Activated CD8-positive, alpha-beta T cell treated with anti-CD3 and anti-CD28 coated beads for 36 hours (primary cell): ENCODE data around the gene PRKCE. TPM values are rescaled to one million over a fixed set of nuclear protein-coding genes. Genes with fewer than 3 reads are reported as not detected.

Experiments
- ATAC-seq: fragments of 200-7000 bp; cut with Tn5 transposase; one replicate; pipeline ENCODE4 v1.10.0; 2021; ENCODE audit warnings: mild to moderate bottlenecking, moderate library complexity
- CTCF ChIA-PET: fragments of 350-600 bp; sonication (Branson Sonifier 250); formaldehyde crosslinking; loops from one replicate; lab custom pipeline; 2021; ENCODE audit warnings: antibody characterized with exemption; lab: Charles Lee
- POLR2A ChIA-PET: fragments of 350-600 bp; sonication (Branson Sonifier 250); formaldehyde crosslinking; loops from one replicate; lab custom pipeline; 2021; ENCODE audit warnings: antibody characterized with exemption; lab: Charles Lee
- DNase-seq: peaks from one replicate; pipeline ENCODE4 v3.0.0-alpha.2; 2020
- H3K27ac Mint-ChIP-seq: one replicate; pipeline ENCODE4 v1.8.0; 2021; ENCODE audit warnings: mild to moderate bottlenecking, mixed read lengths
- H3K27me3 Mint-ChIP-seq: one replicate; pipeline ENCODE4 v1.8.0; 2021; ENCODE audit warnings: mixed read lengths
- H3K36me3 Mint-ChIP-seq: one replicate; pipeline ENCODE4 v1.8.0; 2021; ENCODE audit warnings: low read depth, mixed read lengths
- H3K4me1 Mint-ChIP-seq: one replicate; pipeline ENCODE4 v1.8.0; 2021; ENCODE audit warnings: low read depth, mixed read lengths
- H3K4me3 Mint-ChIP-seq: one replicate; pipeline ENCODE4 v1.8.0; 2021; ENCODE audit warnings: mild to moderate bottlenecking, moderate library complexity, mixed read lengths
- H3K9me3 Mint-ChIP-seq: one replicate; pipeline ENCODE4 v1.8.0; 2021; ENCODE audit warnings: mixed read lengths
- CTCF ChIP-seq: fragments of 200-600 bp; IDR thresholded peaks from one replicate; pipeline ENCODE4 v1.8.0; 2022; ENCODE audit warnings: antibody characterized with exemption, mild to moderate bottlenecking
- intact Hi-C: fragments of 100-400 bp; cut with micrococcal nuclease; formaldehyde crosslinking; loops from one replicate; pipeline ENCODE4 v1.10.0; 2022
- total RNA-seq, 2 experiments: library from RNA; stranded (reverse); gene quantifications; one replicate each; pipeline ENCODE4 v1.2.3, GENCODE V29; 2021

Gene PRKCE
- total RNA-seq, 2 experiments from 2014 or later = 11.5 to 11.9 TPM

- CTCF ChIA-PET = no interaction called here
- no peaks in the 10 kb centered on the region for H3K9me3 Mint-ChIP-seq
Measured at GRCh38 chr2:45909677-45910191, 258.3 kb downstream of the PRKCE start.

DNA sequence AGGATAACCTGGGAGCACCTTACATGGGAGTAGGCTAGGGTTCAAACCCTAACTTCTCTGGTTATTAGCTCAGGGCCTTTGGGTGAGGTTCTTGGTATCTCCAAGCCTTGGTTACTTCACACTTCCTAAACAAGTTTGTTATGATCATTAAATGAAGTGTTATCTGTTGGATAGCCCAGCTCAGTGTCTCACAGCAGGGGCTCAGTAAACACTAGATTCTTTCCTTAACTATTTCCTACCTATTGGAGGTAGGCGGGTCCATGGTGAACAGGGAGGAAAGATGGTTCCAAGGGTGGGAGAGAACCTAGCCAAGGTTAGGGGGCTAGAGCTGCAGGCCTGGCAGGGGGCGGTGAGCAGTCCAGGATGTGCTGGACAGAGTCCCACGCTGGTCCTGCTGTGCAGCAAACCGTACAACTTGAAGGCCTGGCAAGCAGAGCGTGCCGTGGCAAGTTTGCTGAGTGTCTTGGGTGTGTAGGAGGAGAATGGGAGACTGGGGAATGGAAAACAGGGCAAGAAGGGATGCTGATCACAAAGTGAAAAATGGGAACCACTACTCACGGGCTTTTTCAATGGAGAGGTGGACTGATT, 259.1 kb downstream of the PRKCE start:
- CTCF ChIA-PET = no interaction called here
- POLR2A ChIA-PET = no interaction called here
- no peak for TF ChIP-seq CTCF
- Mint-ChIP-seq H3K27me3 (no peaks in the 10 kb centered on the region), H3K27ac (no peak overlapping the region), H3K9me3 (no peaks in the 10 kb centered on the region), H3K4me3 (no peak overlapping the region), H3K4me1 (no peaks in the 10 kb centered on the region), H3K36me3 (no peaks in the 10 kb centered on the region)
- intact Hi-C loops = no loop called here
- ATAC-seq (no peak), DNase-seq (no peak)

More at GRCh38 chr2:45909677-45910191, 258.3 kb downstream of the PRKCE start:
- no peak overlapping the region for H3K27ac Mint-ChIP-seq
- no peak overlapping the region for H3K4me3 Mint-ChIP-seq
- H3K36me3 Mint-ChIP-seq = no peaks in the 10 kb centered on the region
- no peaks in the 10 kb centered on the region for H3K4me1 Mint-ChIP-seq
- ATAC-seq (no peak), DNase-seq (no peak)
- no peak for TF ChIP-seq CTCF
- no peaks in the 10 kb centered on the region for H3K27me3 Mint-ChIP-seq
- intact Hi-C loops = no loop called here
- POLR2A ChIA-PET = no interaction called here

DNA sequence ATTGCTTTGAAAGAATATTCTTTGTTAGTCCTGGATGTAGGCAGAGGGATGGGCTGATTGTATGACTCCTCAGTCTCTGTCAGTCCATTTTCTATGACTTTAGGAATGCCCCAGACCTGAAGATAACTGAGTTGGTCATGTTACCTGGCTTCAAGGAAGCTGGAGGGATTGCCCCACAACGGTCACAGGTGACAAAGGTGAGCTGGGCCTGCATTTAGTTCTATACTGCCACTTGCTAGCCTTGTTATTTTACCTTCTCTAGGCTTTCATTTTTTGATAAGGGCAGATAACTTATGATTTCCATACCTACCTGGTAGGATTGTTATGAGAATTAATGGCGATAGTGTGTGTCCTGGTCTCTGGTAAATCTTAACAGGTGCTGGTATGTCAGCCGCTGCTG, 260.1 kb downstream of the PRKCE start:
- DNase-seq (no peak), ATAC-seq (no peak)
- no peak for TF ChIP-seq CTCF
- no peaks in the 10 kb centered on the region for H3K36me3 Mint-ChIP-seq
- no peaks in the 10 kb centered on the region for H3K4me1 Mint-ChIP-seq
- CTCF ChIA-PET = no interaction called here
- no peaks in the 10 kb centered on the region for H3K9me3 Mint-ChIP-seq
- no peak overlapping the region for H3K27ac Mint-ChIP-seq
- intact Hi-C loops = no loop called here
- no peak overlapping the region for H3K4me3 Mint-ChIP-seq
- H3K27me3 Mint-ChIP-seq = no peaks in the 10 kb centered on the region
- POLR2A ChIA-PET = no interaction called here

DNA sequence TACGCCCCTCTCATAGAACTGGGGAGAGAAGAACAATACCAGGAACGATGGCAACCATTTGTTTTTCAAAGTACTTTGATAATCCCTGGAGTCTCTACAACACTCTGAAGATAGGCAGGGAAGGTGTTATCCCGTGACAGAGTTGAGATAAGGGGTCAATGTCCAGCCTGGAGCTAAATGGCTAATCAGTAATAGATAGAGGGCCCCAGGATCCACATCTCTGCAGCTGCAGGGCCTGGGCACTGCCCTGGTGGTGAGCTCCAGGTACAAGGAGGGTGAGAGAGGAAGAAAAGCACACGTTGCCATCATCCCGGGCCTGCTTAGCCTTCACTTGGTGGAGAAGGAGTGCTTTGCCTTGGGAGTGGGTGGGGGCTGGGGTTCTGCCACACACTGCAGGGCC, 260.6 kb downstream of the PRKCE start:
- Mint-ChIP-seq H3K4me1 (no peaks in the 10 kb centered on the region), H3K36me3 (no peaks in the 10 kb centered on the region), H3K27me3 (no peaks in the 10 kb centered on the region), H3K4me3 (no peak overlapping the region), H3K9me3 (no peaks in the 10 kb centered on the region), H3K27ac (no peak overlapping the region)
- DNase-seq (no peak), ATAC-seq (no peak)
- ChIA-PET POLR2A (no interaction called here), CTCF (no interaction called here)
- intact Hi-C loops = no loop called here
- no peak for TF ChIP-seq CTCF

DNA sequence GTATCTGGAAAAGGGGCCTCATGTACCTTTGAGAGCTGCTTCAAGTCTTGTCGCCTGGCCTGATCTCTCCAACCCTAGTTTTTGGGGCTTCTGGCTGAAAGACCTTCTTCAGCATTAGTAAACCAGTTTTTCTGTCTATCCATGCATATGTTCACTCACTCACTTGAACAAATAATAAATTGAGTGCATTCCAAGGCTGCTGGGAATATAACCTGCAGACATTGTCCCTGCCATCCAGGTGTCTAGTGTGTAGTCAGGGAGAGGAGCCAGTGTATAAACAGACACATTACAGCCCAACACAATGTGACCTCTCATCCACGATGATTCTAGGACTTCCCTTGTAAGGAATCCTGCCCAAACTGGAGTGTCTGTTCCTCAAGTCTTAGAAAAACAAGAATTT, 262.1 kb downstream of the PRKCE start:
- DNase-seq (no peak), ATAC-seq (no peak)
- no peak overlapping the region for H3K27ac Mint-ChIP-seq
- ChIA-PET CTCF (interaction anchor here (1.4 kb wide), 1 partner anchor 31 kb away, joined by 3 read pairs; no protein-coding TSS in a partner anchor), POLR2A (no interaction called here)
- H3K9me3 Mint-ChIP-seq = no peaks in the 10 kb centered on the region
- H3K4me1 Mint-ChIP-seq = no peaks in the 10 kb centered on the region
- no peaks in the 10 kb centered on the region for H3K36me3 Mint-ChIP-seq
- H3K27me3 Mint-ChIP-seq = no peaks in the 10 kb centered on the region
- TF ChIP-seq CTCF = no peak
- H3K4me3 Mint-ChIP-seq = no peak overlapping the region
- intact Hi-C loops = no loop called here
